ENCODE measurements around the gene SLC6A15.

SLC6A15 gene

GRCh38 chr12:84912198-84913128 is at the start of gene SLC6A15:
Gene SLC6A15 (minus strand): TSS chr12:84912799. CDS start chr12:84892120, 20,679 bp downstream.
- FAIRE-seq (no peak), DNase-seq (ENCODE audit: insufficient read length, low spot score) (no peak)
- TF ChIP-seq CTCF (IDR thresholded peaks at IDR 0.05; ENCODE audit: insufficient read depth, missing control alignments): peak; percentile 39

- TF ChIP-seq CTCF (IDR thresholded peaks at IDR 0.05; ENCODE audit: insufficient read depth, missing control alignments): no peak
- FAIRE-seq: no peak
Observed at GRCh38 chr12:84960918-84961317, 48.3 kb upstream of the SLC6A15 start.

GRCh38 chr12:84955298-84955697 is 42.7 kb upstream of the SLC6A15 start:
- no peak for FAIRE-seq
- DNase-seq (ENCODE audit: insufficient read length, low spot score): no peak
- no peak for TF ChIP-seq CTCF (IDR thresholded peaks at IDR 0.05; ENCODE audit: insufficient read depth, missing control alignments)

More at GRCh38 chr12:84960918-84961317, 48.3 kb upstream of the SLC6A15 start:
- DNase-seq (ENCODE audit: insufficient read length, low spot score): no peak

- FAIRE-seq: no peak
- TF ChIP-seq CTCF (IDR thresholded peaks at IDR 0.05; ENCODE audit: insufficient read depth, missing control alignments): no peak
- no peak for DNase-seq (ENCODE audit: insufficient read length, low spot score)
Observed at GRCh38 chr12:84954415-84954814, 41.8 kb upstream of the SLC6A15 start.

GRCh38 chr12:84950971-84951546 is 38.5 kb upstream of the SLC6A15 start:
- DNase-seq (ENCODE audit: insufficient read length, low spot score): no peak
- no peak for TF ChIP-seq CTCF (IDR thresholded peaks at IDR 0.05; ENCODE audit: insufficient read depth, missing control alignments)
- no peak for FAIRE-seq

- no peak for TF ChIP-seq CTCF (IDR thresholded peaks at IDR 0.05; ENCODE audit: insufficient read depth, missing control alignments)
- DNase-seq (ENCODE audit: insufficient read length, low spot score) (no peak), FAIRE-seq (no peak)
Observed at GRCh38 chr12:84946753-84947152, 34.2 kb upstream of the SLC6A15 start.

GRCh38 chr12:84937415-84937814 is 24.8 kb upstream of the SLC6A15 start:
- DNase-seq (ENCODE audit: insufficient read length, low spot score): no peak
- no peak for FAIRE-seq
- TF ChIP-seq CTCF (IDR thresholded peaks at IDR 0.05; ENCODE audit: insufficient read depth, missing control alignments): no peak

All from D721Med (cell line).